ENCODE measurements around the gene SMPD3. TPM values are rescaled to one million over a fixed set of nuclear protein-coding genes. Genes with fewer than 3 reads are reported as not detected.
A peak's percentile ranks its signal among the peaks of the same experiment; 100 is the strongest.

Gene SMPD3
- total RNA-seq, 4 donors from 2014 or later: 19.0 to 353 (median 206) TPM

GRCh38 chr16:68385371-68385770 lies 62.9 kb downstream of the SMPD3 start:
- Histone ChIP-seq H3K27ac (peak overlapping the region in 3 of 4 donors; percentile 89 to 99 (median 96)), H3K27me3 (no peaks in the 10 kb centered on the region)

GRCh38 chr16:68384288-68385161 lies 63.8 kb downstream of the SMPD3 start:
- Histone ChIP-seq H3K36me3 (peaks cover 0 to 20% (median 0%) of the 10 kb centered on the region in 3 donors), H3K27ac (peak overlapping the region in 3 of 4 donors; percentile 2 to 99 (median 96)), H3K9me3 (no peaks in the 10 kb centered on the region), H3K27me3 (no peaks in the 10 kb centered on the region), H3K4me3 (peak overlapping the region in 2 of 4 donors; percentile 53 to 58), H3K4me1 (peaks cover 3 to 29% (median 9%) of the 10 kb centered on the region in 4 donors)
- DNase-seq: peak in 1 of 3 donors; percentile 59
- no peak for TF ChIP-seq POLR2A (IDR thresholded peaks at IDR 0.05)
- peak in 2 of 6 experiments; percentile 9 to 17 for TF ChIP-seq CTCF (IDR thresholded peaks at IDR 0.05)

More at GRCh38 chr16:68385371-68385770, 62.9 kb downstream of the SMPD3 start:
- H3K4me3 ChIP-seq: peak overlapping the region in 3 of 4 donors; percentile 26 to 58 (median 53)
- peaks cover 0 to 11% (median 0%) of the 10 kb centered on the region in 3 donors for H3K36me3 ChIP-seq
- H3K4me1 ChIP-seq: peaks cover 3 to 29% (median 9%) of the 10 kb centered on the region in 4 donors
- H3K9me3 ChIP-seq: no peaks in the 10 kb centered on the region
- no peak for TF ChIP-seq POLR2A (IDR thresholded peaks at IDR 0.05)
- no peak for TF ChIP-seq CTCF (IDR thresholded peaks at IDR 0.05)
- DNase-seq: no peak

GRCh38 chr16:68383858-68384257 lies 64.5 kb downstream of the SMPD3 start:
- Histone ChIP-seq H3K9me3 (no peaks in the 10 kb centered on the region), H3K4me1 (peaks cover 3 to 29% (median 9%) of the 10 kb centered on the region in 4 donors), H3K36me3 (peaks cover 0 to 27% (median 0%) of the 10 kb centered on the region in 3 donors), H3K27me3 (no peaks in the 10 kb centered on the region), H3K4me3 (peak overlapping the region in 2 of 4 donors; percentile 53 to 58), H3K27ac (peak overlapping the region in 3 of 4 donors; percentile 47 to 99 (median 96))
- peak in 1 of 3 donors; percentile 51 for DNase-seq
- TF ChIP-seq POLR2A (IDR thresholded peaks at IDR 0.05) (no peak), CTCF (IDR thresholded peaks at IDR 0.05) (no peak)

GRCh38 chr16:68382296-68382718 lies 66.0 kb downstream of the SMPD3 start:
- TF ChIP-seq POLR2A (IDR thresholded peaks at IDR 0.05) (peak; percentile 23 to 73), CTCF (IDR thresholded peaks at IDR 0.05) (peak; percentile 4 to 89 (median 70))
- H3K4me3 ChIP-seq: peak overlapping the region in 2 of 4 donors; percentile 18 to 53
- peak; percentile 40 to 89 (median 88) for DNase-seq
- peak overlapping the region; percentile 32 to 99 (median 52) for H3K27ac ChIP-seq
- H3K4me1 ChIP-seq: peaks cover 3 to 29% (median 9%) of the 10 kb centered on the region in 4 donors
- H3K27me3 ChIP-seq: no peaks in the 10 kb centered on the region
- peaks cover 0 to 29% (median 0%) of the 10 kb centered on the region in 3 donors for H3K36me3 ChIP-seq
- H3K9me3 ChIP-seq: no peaks in the 10 kb centered on the region

- H3K4me1 ChIP-seq: peaks cover 0 to 29% (median 9%) of the 10 kb centered on the region in 4 donors
- H3K9me3 ChIP-seq: no peaks in the 10 kb centered on the region
Measured at GRCh38 chr16:68381363-68381724, 67.0 kb downstream of the SMPD3 start.

More at GRCh38 chr16:68381363-68381724, 67.0 kb downstream of the SMPD3 start:
- Histone ChIP-seq H3K4me3 (no peak overlapping the region), H3K27ac (peak overlapping the region in 1 of 4 donors; percentile 99), H3K36me3 (peaks cover 0 to 36% (median 0%) of the 10 kb centered on the region in 3 donors), H3K27me3 (no peaks in the 10 kb centered on the region)
- TF ChIP-seq CTCF (IDR thresholded peaks at IDR 0.05): no peak
- TF ChIP-seq POLR2A (IDR thresholded peaks at IDR 0.05): no peak
- DNase-seq: no peak
